GM18861 (cell line): Measurements from ENCODE around the gene DTX4.
"Not testable (repeated sequence)": the region's sequence is repeated elsewhere in the genome, so short reads cannot be mapped to it uniquely, and the experiment has no call there.

Experiments used
- ATAC-seq: cut with Tn5 transposase; IDR thresholded peaks from one replicate; pipeline ENCODE4 v1.9.1; 2021; ENCODE audit not compliant: unreplicated experiment

The DTX4 gene

DNA sequence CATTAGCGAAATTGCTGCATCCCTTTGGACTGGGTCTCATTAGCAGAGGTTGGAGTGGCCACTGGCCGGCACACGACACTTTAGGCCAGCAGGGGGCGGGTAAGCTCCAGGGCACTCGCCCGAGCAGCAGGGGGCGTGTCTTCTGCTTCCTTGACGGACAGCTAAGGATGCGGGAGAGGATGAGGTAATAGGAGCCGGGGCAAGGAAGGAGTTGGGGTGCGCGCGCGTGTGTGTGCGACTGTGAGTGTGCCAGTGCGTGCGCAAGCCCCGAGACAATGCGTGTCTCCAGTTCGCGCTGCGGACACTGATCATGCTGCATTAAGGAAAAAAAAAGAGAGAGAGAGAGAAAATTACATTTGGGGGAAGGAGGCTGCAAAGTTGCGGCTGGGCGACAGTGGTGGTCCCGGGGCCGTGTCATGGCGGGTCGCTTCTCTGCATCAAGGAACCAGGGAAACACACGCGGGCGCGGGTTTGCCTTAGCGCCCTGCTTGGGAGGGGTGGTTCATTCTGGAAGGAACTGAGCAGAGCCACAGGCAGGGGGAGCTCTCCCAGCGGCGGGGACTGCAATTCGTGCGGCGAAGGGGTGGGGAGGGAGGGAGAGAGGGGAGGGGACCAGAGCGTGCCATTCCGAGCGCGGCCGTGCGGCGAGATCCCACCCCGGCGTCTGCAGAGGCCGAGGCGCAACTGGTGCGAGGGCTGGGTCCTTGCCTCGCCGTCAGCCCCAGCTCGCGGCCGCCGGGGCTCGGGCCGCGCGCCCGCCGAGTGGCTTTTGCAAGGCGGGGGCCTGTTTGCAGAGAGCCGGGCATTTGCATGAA, at the start of gene DTX4:
Gene DTX4 (plus strand): TSS at position 625 of the 815 bp plus-strand sequence. CDS start 464 bp downstream, outside the sequence.
- ATAC-seq, result peak; percentile 61

DNA sequence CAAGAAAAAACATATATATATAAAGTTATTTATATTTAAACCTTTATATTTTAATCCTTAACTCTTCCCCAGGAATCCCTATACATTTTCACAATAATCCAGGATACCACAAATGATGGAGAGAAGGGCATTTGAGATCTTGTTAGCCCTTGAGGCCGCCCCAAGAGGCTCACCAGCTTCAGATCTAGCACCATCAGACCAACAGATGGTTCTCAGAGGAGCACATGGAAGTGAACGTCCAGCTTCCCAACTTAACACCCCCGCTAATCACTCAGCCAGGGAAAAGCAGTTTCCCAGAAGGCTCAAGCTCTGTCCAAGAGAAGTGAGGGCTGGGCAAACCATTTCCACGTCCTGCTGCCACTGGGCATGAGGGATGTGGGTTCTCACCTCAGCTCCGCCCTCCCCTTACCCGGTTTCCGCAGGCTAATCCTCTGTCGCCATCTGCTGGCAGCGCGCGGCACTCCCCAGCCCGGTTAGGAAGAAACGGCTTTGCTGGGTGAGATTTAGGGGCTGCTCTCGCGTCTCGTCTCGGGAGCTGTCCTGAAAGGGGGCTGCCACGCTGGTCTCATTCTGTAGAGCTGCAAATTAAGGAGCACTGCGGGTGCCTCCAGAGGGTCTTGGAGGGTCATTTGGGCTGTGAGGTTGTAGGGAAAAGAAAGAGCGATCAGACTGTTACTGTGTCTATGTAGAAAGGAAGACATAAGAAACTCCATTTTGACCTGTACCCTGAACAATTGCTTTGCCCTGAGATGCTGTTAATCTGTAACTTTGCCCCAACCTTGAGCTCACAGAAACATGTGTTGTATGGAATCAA, 36.1 kb upstream of the DTX4 start:
- peak; percentile 83 for ATAC-seq

DNA sequence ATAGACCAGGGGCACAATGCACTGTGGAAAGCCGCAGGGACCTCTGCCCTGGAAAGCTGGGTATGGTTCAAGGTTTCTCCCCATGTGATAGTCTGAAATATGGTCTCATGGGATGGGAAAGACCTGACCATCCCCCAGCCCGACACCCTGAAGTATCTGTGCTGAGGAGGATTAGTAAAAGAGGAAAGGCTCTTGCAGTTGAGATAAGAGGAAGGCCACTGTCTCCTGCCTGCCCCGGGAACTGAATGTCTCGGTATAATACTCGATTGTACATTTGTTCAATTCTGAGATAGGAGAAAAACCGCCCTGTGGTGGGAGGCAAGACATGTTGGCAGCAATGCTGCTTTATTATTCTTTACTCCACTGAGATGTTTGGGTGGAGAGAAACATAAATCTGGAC, 35.4 kb upstream of the DTX4 start:
- not testable (repeated sequence) for ATAC-seq

GRCh38 chr11:59137190-59137589, 34.7 kb upstream of the DTX4 start:
- no peak for ATAC-seq

GRCh38 chr11:59138643-59139042, 33.3 kb upstream of the DTX4 start:
- ATAC-seq, result no peak

DNA sequence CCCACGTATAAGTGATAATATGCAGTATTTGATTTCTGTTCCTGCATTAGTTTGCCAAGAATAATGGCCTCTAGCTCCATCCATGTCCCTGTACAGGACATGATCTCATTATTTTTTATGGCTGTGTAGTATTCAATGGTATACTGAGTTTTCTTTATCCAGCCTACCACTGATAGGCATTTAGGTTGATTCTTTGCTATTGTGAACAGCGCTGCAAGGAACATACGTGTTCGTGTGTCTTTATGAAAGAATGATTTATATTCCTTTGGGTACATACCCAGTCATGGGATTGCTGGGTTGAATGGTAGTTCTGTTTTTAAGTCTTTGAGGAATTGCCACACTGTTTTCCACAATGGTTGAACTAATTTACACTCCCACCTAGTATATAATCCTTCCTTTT, 30.7 kb upstream of the DTX4 start:
- ATAC-seq, result no peak

GRCh38 chr11:59141673-59142460, 30.1 kb upstream of the DTX4 start:
- ATAC-seq, result peak; percentile 2

DNA sequence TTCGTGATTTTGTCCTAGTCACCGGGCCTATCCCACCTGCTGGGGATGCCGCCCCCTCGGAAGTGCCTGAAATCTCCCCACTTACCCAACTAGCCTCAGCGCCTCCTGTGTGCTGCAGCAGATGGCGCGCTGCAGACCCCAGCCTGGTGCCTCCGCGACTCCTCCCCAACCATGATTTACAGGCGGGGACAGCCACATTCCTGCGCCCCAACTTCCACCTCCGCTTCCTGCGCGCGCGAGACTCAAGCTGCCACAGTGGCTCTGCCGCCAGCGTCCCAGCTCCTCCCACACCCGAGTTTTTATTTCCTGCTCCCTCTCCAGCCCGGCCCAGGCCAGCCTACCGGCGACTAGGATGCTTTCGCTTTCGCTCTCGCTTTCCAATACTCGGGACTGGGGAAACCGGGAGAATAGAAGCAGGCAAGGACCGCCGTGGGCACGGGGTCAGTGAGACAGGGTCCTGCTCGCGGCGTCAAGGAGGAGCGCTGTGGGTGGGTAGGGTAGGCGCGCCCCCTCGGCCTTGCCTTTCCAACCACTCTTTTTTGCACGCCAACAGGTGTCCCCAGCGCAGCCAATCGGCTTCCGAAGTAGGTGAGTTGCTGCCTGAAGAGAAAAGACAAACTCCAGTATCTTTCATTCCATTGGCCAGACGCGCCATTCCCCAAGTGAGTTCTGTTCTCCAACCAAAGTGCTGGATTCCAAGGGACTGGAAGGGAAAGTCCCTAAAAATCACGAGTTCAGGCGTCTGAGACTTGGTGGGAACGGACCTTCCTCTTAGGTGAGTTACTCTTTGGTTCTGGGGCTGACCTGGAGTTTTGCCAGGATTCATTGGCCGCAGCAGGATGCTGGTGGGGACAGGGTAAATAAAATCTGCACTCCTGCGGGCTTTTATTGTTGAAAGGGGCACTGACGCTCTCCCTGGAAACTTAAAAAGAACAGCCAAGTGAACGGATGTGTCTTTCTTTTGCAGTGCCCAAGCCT, 29.1 kb upstream of the DTX4 start, which contains the start of gene FAM111A:
Gene FAM111A (plus strand): TSS at position 327 of the 978 bp plus-strand sequence. CDS start 6,017 bp downstream, outside the sequence.
- peak; percentile 62 for ATAC-seq

DNA sequence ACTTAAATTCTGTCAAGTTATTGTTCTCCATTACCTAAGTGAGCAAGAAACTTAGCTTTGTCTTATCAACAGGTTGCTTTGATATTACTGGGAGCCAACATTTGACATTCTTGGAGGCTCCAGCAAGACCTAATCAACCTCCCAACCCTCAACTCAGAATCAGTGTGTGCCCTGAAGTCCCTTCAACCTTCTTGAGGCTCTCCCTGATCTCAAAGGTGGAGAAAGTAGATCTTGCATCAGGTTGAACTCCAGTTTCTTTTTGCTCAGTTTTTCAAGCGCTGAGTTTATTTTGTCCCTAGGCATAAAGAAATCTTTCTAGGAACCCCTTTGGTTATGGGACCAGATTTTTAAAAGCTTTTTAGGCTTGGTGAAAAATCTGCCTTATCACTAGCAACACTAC, 27.8 kb upstream of the DTX4 start:
- no peak for ATAC-seq

- ATAC-seq, result peak; percentile 47
These were observed 27.2 kb upstream of the DTX4 start for GRCh38 chr11:59144579-59145345.

DNA sequence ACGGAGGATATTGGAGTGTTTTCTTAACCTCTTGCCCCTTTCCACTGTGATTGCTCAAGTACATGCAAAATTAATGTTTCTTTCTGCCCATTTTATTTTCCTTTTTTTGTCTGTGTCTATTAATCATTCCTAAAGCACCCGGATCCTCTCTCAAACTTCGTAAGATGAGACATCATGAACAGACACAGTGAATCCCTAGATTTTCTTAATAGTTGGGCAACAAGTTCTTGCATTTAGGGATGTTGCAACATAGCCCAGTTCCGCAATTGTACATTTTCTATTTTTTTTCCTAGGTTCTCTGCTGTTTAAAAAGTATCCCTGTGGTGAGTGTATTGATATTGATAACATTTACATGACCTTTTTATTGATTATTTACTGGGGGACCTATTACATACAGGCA, 26.4 kb upstream of the DTX4 start:
- no peak for ATAC-seq

- ATAC-seq, result peak; percentile 36
These were observed 20.2 kb upstream of the DTX4 start for GRCh38 chr11:59151761-59152160.

GRCh38 chr11:59152312-59152951, 19.5 kb upstream of the DTX4 start:
- peak; percentile 54 for ATAC-seq

- no peak for ATAC-seq
These were observed 17.3 kb upstream of the DTX4 start for GRCh38 chr11:59154610-59155009.

DNA sequence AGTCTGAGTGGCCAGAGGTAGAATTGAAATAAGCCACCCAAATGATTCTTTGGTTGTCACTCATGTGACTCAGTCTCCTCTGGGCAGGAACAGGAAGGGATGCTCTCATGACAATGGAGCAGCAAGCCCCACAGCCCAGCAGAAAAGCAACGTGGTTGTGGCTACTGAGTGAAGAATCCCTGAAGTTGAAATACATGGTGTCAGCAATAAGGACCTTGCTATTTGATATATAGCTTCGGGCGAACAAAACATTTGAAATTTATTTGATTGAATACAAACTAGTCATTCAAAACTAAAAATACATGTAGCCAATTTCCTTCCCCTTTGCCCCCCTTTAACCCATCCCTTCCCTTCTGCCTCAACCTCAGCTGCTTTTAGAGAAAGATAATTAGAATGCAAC, 14.5 kb upstream of the DTX4 start:
- ATAC-seq, result no peak

- peak; percentile 83 for ATAC-seq
These were observed 13.5 kb upstream of the DTX4 start for GRCh38 chr11:59158206-59159068.

GRCh38 chr11:59164028-59164427, 7.9 kb upstream of the DTX4 start:
- ATAC-seq, result no peak
